ENCODE results near the gene GPR39. TPM values are rescaled to one million over a fixed set of nuclear protein-coding genes. Genes with fewer than 3 reads are reported as not detected.

The GPR39 gene
- total RNA-seq, 2 experiments from 2014 or later = 0.13 TPM; not detected in 1

DNA sequence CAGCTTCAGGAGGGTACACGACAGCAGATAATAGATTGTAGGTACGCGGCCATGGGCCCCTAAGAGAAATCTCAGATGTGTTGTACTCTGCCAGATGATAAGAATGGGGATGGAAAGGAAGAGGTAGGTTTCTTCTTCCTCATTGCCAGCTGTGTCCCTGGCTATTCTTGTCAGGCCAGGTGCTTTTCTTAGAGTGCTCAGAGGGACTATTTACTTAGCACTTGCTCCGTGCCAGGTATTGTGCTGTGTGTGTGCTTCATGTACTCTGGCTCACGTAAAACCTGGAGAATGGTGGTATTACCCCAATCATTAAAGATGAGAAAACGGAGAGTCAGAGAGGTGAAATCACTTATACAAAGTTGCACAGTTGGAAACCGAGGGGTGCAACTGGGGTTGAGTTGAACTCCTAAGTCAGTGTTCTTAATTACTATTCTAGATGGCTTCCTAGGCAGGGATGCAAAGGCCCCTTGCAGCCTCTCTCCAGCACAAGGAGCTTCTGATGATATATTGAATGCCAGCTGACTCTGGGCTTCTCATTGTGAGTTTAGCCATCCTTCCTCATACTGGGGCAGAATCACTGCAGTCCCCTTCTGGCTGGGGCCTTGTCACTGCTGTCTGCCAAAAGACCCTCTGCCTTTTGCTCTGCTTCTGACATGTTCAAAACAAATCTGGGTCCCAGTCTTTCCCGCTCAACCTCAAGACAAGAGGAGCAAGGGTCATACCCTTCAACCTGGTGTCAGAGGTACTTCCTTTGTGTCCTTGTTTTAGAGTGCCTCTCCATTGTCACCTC, 192.7 kb downstream of the GPR39 start:
- TF ChIP-seq EZH2phosphoT487 (IDR thresholded peaks at IDR 0.05; ENCODE audit: borderline replicate concordance, low read depth, low read length) = no peak
- TF ChIP-seq, protein P1, sequence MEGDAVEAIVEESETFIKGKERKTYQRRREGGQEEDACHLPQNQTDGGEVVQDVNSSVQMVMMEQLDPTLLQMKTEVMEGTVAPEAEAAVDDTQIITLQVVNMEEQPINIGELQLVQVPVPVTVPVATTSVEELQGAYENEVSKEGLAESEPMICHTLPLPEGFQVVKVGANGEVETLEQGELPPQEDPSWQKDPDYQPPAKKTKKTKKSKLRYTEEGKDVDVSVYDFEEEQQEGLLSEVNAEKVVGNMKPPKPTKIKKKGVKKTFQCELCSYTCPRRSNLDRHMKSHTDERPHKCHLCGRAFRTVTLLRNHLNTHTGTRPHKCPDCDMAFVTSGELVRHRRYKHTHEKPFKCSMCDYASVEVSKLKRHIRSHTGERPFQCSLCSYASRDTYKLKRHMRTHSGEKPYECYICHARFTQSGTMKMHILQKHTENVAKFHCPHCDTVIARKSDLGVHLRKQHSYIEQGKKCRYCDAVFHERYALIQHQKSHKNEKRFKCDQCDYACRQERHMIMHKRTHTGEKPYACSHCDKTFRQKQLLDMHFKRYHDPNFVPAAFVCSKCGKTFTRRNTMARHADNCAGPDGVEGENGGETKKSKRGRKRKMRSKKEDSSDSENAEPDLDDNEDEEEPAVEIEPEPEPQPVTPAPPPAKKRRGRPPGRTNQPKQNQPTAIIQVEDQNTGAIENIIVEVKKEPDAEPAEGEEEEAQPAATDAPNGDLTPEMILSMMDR (conservative IDR thresholded peaks at IDR 0.05; ENCODE audit: low read length) = no peak
- Histone ChIP-seq H3K9me2 (ENCODE audit: insufficient read depth, low read length) (no peaks in the 10 kb centered on the region), H3K4me2 (ENCODE audit: low read length) (no peak overlapping the region), H3K36me3 (ENCODE audit: insufficient read depth, low read length) (no peaks in the 10 kb centered on the region), H3K9me3 (ENCODE audit: low read length) (no peaks in the 10 kb centered on the region), H4K20me1 (ENCODE audit: insufficient read depth, low read length) (no peaks in the 10 kb centered on the region), H2AFZ (ENCODE audit: low read length) (no peak overlapping the region), H3K4me1 (ENCODE audit: insufficient read depth, low read length, poor library complexity, severe bottlenecking) (no peaks in the 10 kb centered on the region), H3K27ac (ENCODE audit: low read depth, low read length, poor library complexity, severe bottlenecking) (no peak overlapping the region), H3K4me3 (ENCODE audit: low read depth, low read length, poor library complexity, severe bottlenecking) (no peak overlapping the region), H3K79me2 (ENCODE audit: insufficient read depth, low read depth, low read length) (no peaks in the 10 kb centered on the region)
- intact Hi-C loops (cut with micrococcal nuclease; ENCODE audit: unreplicated experiment) = no loop called here
- POLR2A ChIA-PET = no interaction called here
- DNase-seq (ENCODE audit: low spot score) = no peak
- CTCF ChIA-PET (ENCODE audit: unreplicated experiment) = no interaction called here
- no TSS peak for BruUV-seq (replicated peaks)

DNA sequence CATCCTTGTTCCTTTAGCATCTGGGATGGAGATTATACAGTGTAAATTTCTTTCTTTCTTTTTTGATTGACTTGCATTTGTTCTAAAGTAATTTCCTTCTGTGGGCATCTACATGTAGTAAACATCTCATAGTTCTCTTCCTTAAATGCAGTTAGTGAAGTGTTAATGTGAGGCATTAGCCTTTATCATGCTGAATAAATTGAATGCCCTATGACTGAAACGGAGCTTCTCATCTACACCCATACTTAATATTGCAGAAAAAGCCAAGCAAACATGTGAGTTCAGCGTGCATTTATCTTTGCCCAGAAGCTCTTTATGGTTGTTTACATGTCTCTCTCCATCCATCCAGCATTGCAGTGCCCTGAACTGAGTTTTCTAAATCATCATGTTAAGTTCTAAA, 195.1 kb downstream of the GPR39 start:
- Histone ChIP-seq H3K4me1 (ENCODE audit: insufficient read depth, low read length, poor library complexity, severe bottlenecking) (no peaks in the 10 kb centered on the region), H3K36me3 (ENCODE audit: insufficient read depth, low read length) (no peaks in the 10 kb centered on the region), H3K4me2 (ENCODE audit: low read length) (no peak overlapping the region), H3K27ac (ENCODE audit: low read depth, low read length, poor library complexity, severe bottlenecking) (no peak overlapping the region), H3K9me3 (ENCODE audit: low read length) (no peaks in the 10 kb centered on the region), H3K4me3 (ENCODE audit: low read depth, low read length, poor library complexity, severe bottlenecking) (no peak overlapping the region), H4K20me1 (ENCODE audit: insufficient read depth, low read length) (no peaks in the 10 kb centered on the region), H3K9me2 (ENCODE audit: insufficient read depth, low read length) (no peaks in the 10 kb centered on the region), H2AFZ (ENCODE audit: low read length) (no peak overlapping the region), H3K79me2 (ENCODE audit: insufficient read depth, low read depth, low read length) (no peaks in the 10 kb centered on the region)
- ChIA-PET CTCF (ENCODE audit: unreplicated experiment) (no interaction called here), POLR2A (interaction anchor here (0.6 to 1.2 kb wide), 4 partner anchors 14 to 116 kb away, joined by 3 read pairs; no protein-coding TSS in a partner anchor)
- BruUV-seq (replicated peaks) = no TSS peak
- TF ChIP-seq, protein P1 (conservative IDR thresholded peaks at IDR 0.05; ENCODE audit: low read length) = no peak
- TF ChIP-seq EZH2phosphoT487 (IDR thresholded peaks at IDR 0.05; ENCODE audit: borderline replicate concordance, low read depth, low read length) = no peak
- intact Hi-C loops (cut with micrococcal nuclease; ENCODE audit: unreplicated experiment) = no loop called here
- no peak for DNase-seq (ENCODE audit: low spot score)
